ENCODE results near the gene GPR158. TPM values are rescaled to one million over a fixed set of nuclear protein-coding genes. Genes with fewer than 3 reads are reported as not detected.

The GPR158 gene
- total and polyA plus RNA-seq, 4 experiments from 2014 or later = not detected

- ChIA-PET POLR2A (ENCODE audit: partially characterized antibody) (no interaction called here), CTCF (ENCODE audit: partially characterized antibody) (interaction anchor here (0.5 kb wide), 1 partner anchor 16 kb away, joined by 3 read pairs; no protein-coding TSS in a partner anchor)
- peaks cover 0 to 2% of the 10 kb centered on the region in 2 donors for H3K27me3 Mint-ChIP-seq
- no peaks in the 10 kb centered on the region for H3K9me3 ChIP-seq (ENCODE audit: control insufficient read depth in 1 of 2, low read length in 2 of 2)
- H3K36me3 Mint-ChIP-seq = no peaks in the 10 kb centered on the region
- H3K4me1 Mint-ChIP-seq = no peaks in the 10 kb centered on the region
- H3K36me3 ChIP-seq (ENCODE audit: insufficient read depth, low read length) = no peaks in the 10 kb centered on the region
- no peaks in the 10 kb centered on the region for H3K27me3 ChIP-seq (ENCODE audit: insufficient read depth, low read length)
- no peak overlapping the region for H3K4me3 Mint-ChIP-seq
- intact Hi-C loops (cut with micrococcal nuclease) = no loop called here
- no peak overlapping the region for H3K27ac Mint-ChIP-seq
- no peak overlapping the region for H3K4me3 ChIP-seq (ENCODE audit: low read length in 2 of 2)
- H3K27ac ChIP-seq (ENCODE audit: low read depth, low read length) = no peak overlapping the region
- H3K9me3 Mint-ChIP-seq = peaks cover 0 to 16% (median 6%) of the 10 kb centered on the region in 8 donors
- H3K4me1 ChIP-seq (ENCODE audit: insufficient read depth, low read length) = no peaks in the 10 kb centered on the region
- DNase-seq = no peak
Measured at GRCh38 chr10:25487266-25487665, 312.5 kb downstream of the GPR158 start.

GRCh38 chr10:25492040-25492439, 317.2 kb downstream of the GPR158 start:
- H3K36me3 Mint-ChIP-seq = no peaks in the 10 kb centered on the region
- Histone ChIP-seq H3K27me3 (ENCODE audit: insufficient read depth, low read length) (no peaks in the 10 kb centered on the region), H3K4me3 (ENCODE audit: low read length in 2 of 2) (no peak overlapping the region), H3K36me3 (ENCODE audit: insufficient read depth, low read length) (no peaks in the 10 kb centered on the region), H3K4me1 (ENCODE audit: insufficient read depth, low read length) (no peaks in the 10 kb centered on the region), H3K27ac (ENCODE audit: low read depth, low read length) (no peak overlapping the region), H3K9me3 (ENCODE audit: control insufficient read depth in 1 of 2, low read length in 2 of 2) (no peaks in the 10 kb centered on the region)
- DNase-seq = no peak
- H3K4me1 Mint-ChIP-seq = no peaks in the 10 kb centered on the region
- H3K4me3 Mint-ChIP-seq = no peak overlapping the region
- intact Hi-C loops (cut with micrococcal nuclease) = no loop called here
- no peak overlapping the region for H3K27ac Mint-ChIP-seq
- H3K27me3 Mint-ChIP-seq = no peaks in the 10 kb centered on the region
- peaks cover 0 to 6% (median 0%) of the 10 kb centered on the region in 8 donors for H3K9me3 Mint-ChIP-seq
- ChIA-PET CTCF (ENCODE audit: partially characterized antibody) (no interaction called here), POLR2A (ENCODE audit: partially characterized antibody) (no interaction called here)

GRCh38 chr10:25492680-25493079, 317.9 kb downstream of the GPR158 start:
- CTCF ChIA-PET (ENCODE audit: partially characterized antibody) = no interaction called here
- Histone ChIP-seq H3K36me3 (ENCODE audit: insufficient read depth, low read length) (no peaks in the 10 kb centered on the region), H3K27ac (ENCODE audit: low read depth, low read length) (no peak overlapping the region), H3K4me3 (ENCODE audit: low read length in 2 of 2) (no peak overlapping the region), H3K9me3 (ENCODE audit: control insufficient read depth in 1 of 2, low read length in 2 of 2) (no peaks in the 10 kb centered on the region), H3K27me3 (ENCODE audit: insufficient read depth, low read length) (no peaks in the 10 kb centered on the region), H3K4me1 (ENCODE audit: insufficient read depth, low read length) (no peaks in the 10 kb centered on the region)
- no peak for DNase-seq
- Mint-ChIP-seq H3K27me3 (no peaks in the 10 kb centered on the region), H3K36me3 (no peaks in the 10 kb centered on the region), H3K27ac (no peak overlapping the region), H3K9me3 (peaks cover 0 to 6% (median 0%) of the 10 kb centered on the region in 8 donors), H3K4me1 (no peaks in the 10 kb centered on the region), H3K4me3 (no peak overlapping the region)
- intact Hi-C loops (cut with micrococcal nuclease) = no loop called here
- POLR2A ChIA-PET (ENCODE audit: partially characterized antibody) = no interaction called here

- no peak overlapping the region for H3K4me3 ChIP-seq (ENCODE audit: low read length in 2 of 2)
- H3K27ac Mint-ChIP-seq = no peak overlapping the region
- H3K27me3 Mint-ChIP-seq = no peaks in the 10 kb centered on the region
- H3K4me3 Mint-ChIP-seq = no peak overlapping the region
- no peaks in the 10 kb centered on the region for H3K36me3 ChIP-seq (ENCODE audit: insufficient read depth, low read length)
- H3K4me1 ChIP-seq (ENCODE audit: insufficient read depth, low read length) = no peaks in the 10 kb centered on the region
- no peak overlapping the region for H3K27ac ChIP-seq (ENCODE audit: low read depth, low read length)
- H3K9me3 Mint-ChIP-seq = peaks cover 0 to 6% (median 0%) of the 10 kb centered on the region in 8 donors
- no peaks in the 10 kb centered on the region for H3K36me3 Mint-ChIP-seq
- H3K9me3 ChIP-seq (ENCODE audit: control insufficient read depth in 1 of 2, low read length in 2 of 2) = no peaks in the 10 kb centered on the region
- POLR2A ChIA-PET (ENCODE audit: partially characterized antibody) = no interaction called here
- DNase-seq = no peak
- CTCF ChIA-PET (ENCODE audit: partially characterized antibody) = no interaction called here
- no peaks in the 10 kb centered on the region for H3K27me3 ChIP-seq (ENCODE audit: insufficient read depth, low read length)
- intact Hi-C loops (cut with micrococcal nuclease) = no loop called here
- H3K4me1 Mint-ChIP-seq = no peaks in the 10 kb centered on the region
Measured at GRCh38 chr10:25493122-25493893, 318.5 kb downstream of the GPR158 start.

GRCh38 chr10:25497246-25497645, 322.4 kb downstream of the GPR158 start:
- Histone ChIP-seq H3K36me3 (ENCODE audit: insufficient read depth, low read length) (no peaks in the 10 kb centered on the region), H3K27me3 (ENCODE audit: insufficient read depth, low read length) (no peaks in the 10 kb centered on the region), H3K9me3 (ENCODE audit: control insufficient read depth in 1 of 2, low read length in 2 of 2) (no peaks in the 10 kb centered on the region), H3K4me3 (ENCODE audit: low read length in 2 of 2) (no peak overlapping the region), H3K4me1 (ENCODE audit: insufficient read depth, low read length) (no peaks in the 10 kb centered on the region), H3K27ac (ENCODE audit: low read depth, low read length) (no peak overlapping the region)
- peaks cover 0 to 6% (median 0%) of the 10 kb centered on the region in 8 donors for H3K9me3 Mint-ChIP-seq
- no peaks in the 10 kb centered on the region for H3K4me1 Mint-ChIP-seq
- no peak overlapping the region for H3K4me3 Mint-ChIP-seq
- no peaks in the 10 kb centered on the region for H3K36me3 Mint-ChIP-seq
- DNase-seq = no peak
- intact Hi-C loops (cut with micrococcal nuclease) = no loop called here
- ChIA-PET CTCF (ENCODE audit: partially characterized antibody) (no interaction called here), POLR2A (ENCODE audit: partially characterized antibody) (no interaction called here)
- H3K27ac Mint-ChIP-seq = no peak overlapping the region
- H3K27me3 Mint-ChIP-seq = no peaks in the 10 kb centered on the region

GRCh38 chr10:25498645-25499044, 323.8 kb downstream of the GPR158 start:
- no peak overlapping the region for H3K4me3 Mint-ChIP-seq
- Histone ChIP-seq H3K27ac (ENCODE audit: low read depth, low read length) (no peak overlapping the region), H3K4me3 (ENCODE audit: low read length in 2 of 2) (no peak overlapping the region), H3K36me3 (ENCODE audit: insufficient read depth, low read length) (no peaks in the 10 kb centered on the region), H3K9me3 (ENCODE audit: control insufficient read depth in 1 of 2, low read length in 2 of 2) (no peaks in the 10 kb centered on the region), H3K27me3 (ENCODE audit: insufficient read depth, low read length) (no peaks in the 10 kb centered on the region), H3K4me1 (ENCODE audit: insufficient read depth, low read length) (no peaks in the 10 kb centered on the region)
- no peak for DNase-seq
- no peaks in the 10 kb centered on the region for H3K27me3 Mint-ChIP-seq
- ChIA-PET POLR2A (ENCODE audit: partially characterized antibody) (no interaction called here), CTCF (ENCODE audit: partially characterized antibody) (no interaction called here)
- H3K36me3 Mint-ChIP-seq = no peaks in the 10 kb centered on the region
- no peaks in the 10 kb centered on the region for H3K4me1 Mint-ChIP-seq
- H3K9me3 Mint-ChIP-seq = peaks cover 0 to 6% (median 0%) of the 10 kb centered on the region in 8 donors
- intact Hi-C loops (cut with micrococcal nuclease) = no loop called here
- no peak overlapping the region for H3K27ac Mint-ChIP-seq

GRCh38 chr10:25501912-25502311, 327.1 kb downstream of the GPR158 start:
- Histone ChIP-seq H3K4me1 (ENCODE audit: insufficient read depth, low read length) (no peaks in the 10 kb centered on the region), H3K27ac (ENCODE audit: low read depth, low read length) (no peak overlapping the region), H3K36me3 (ENCODE audit: insufficient read depth, low read length) (no peaks in the 10 kb centered on the region), H3K27me3 (ENCODE audit: insufficient read depth, low read length) (no peaks in the 10 kb centered on the region), H3K9me3 (ENCODE audit: control insufficient read depth in 1 of 2, low read length in 2 of 2) (no peaks in the 10 kb centered on the region), H3K4me3 (ENCODE audit: low read length in 2 of 2) (no peak overlapping the region)
- no peak overlapping the region for H3K4me3 Mint-ChIP-seq
- CTCF ChIA-PET (ENCODE audit: partially characterized antibody) = no interaction called here
- no peaks in the 10 kb centered on the region for H3K4me1 Mint-ChIP-seq
- H3K27me3 Mint-ChIP-seq = no peaks in the 10 kb centered on the region
- H3K27ac Mint-ChIP-seq = no peak overlapping the region
- intact Hi-C loops (cut with micrococcal nuclease) = no loop called here
- POLR2A ChIA-PET (ENCODE audit: partially characterized antibody) = no interaction called here
- DNase-seq = no peak
- H3K36me3 Mint-ChIP-seq = no peaks in the 10 kb centered on the region
- H3K9me3 Mint-ChIP-seq = peaks cover 0 to 8% (median 2%) of the 10 kb centered on the region in 8 donors

Data from CD4-positive, alpha-beta memory T cell (primary cell).